ENCODE measurements around the gene MINK1. TPM values are rescaled to one million over a fixed set of nuclear protein-coding genes. Genes with fewer than 3 reads are reported as not detected.

The MINK1 gene
- total RNA-seq, 1 experiment from 2014 or later = 105 TPM

DNA sequence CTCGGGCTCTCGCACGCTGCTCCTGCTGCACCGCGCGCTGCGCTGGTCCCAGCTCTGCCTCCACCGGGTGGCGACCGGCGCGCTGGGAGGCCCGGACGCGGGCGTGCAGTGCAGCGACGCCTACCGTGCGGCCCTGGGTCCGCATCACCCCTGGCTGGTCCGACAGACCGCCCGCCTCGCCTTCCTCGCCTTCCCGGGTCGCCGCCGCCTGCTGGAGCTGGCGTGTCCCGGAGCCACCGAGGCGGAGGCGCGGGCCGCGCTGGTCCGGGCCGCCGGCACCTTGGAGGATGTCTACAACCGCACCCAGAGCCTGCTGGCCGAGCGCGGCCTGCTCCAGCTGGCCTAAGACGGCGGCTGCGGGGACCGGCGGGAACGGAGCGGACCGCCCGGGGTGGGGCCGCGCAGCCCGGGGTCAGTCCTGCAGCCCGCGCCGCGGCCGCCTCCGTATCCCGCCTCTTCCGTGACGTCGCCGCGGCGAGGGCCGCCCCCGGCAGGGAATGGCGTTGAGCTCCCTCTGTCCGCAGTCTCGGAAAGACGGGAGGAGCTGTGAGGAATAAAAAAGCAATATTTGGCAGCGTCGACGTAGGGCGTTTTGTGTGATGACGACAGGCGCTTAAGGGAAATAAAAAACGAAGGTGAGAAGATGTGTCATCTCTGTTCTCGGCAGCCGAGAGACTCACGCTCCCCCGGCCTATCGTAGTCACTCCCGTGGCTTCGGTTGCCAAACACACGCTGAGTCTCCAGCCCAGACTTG lies 43.0 kb upstream of the MINK1 start:
- POLR2A ChIA-PET = interaction anchor here (0.9 to 1.9 kb wide), 2 partner anchors 16 to 69 kb away, joined by 3 to 12 read pairs; partner anchors contain the start of gene PLD2
- CTCF ChIA-PET = interaction anchor here (0.6 to 3.2 kb wide), 32 partner anchors 9 to 150 kb away, joined by 3 to 27 read pairs (median 4); partner anchors contain the start of genes ARRB2, C17orf107, MED11 and PLD2
- peak; percentile 71 for DNase-seq (ENCODE audit: low spot score)
- ATAC-seq = peak; percentile 65
- Mint-ChIP-seq H3K27me3 (ENCODE audit: low read depth) (peaks cover 55% of the 10 kb centered on the region), H3K4me1 (peaks cover 33% of the 10 kb centered on the region), H3K9me3 (no peaks in the 10 kb centered on the region), H3K27ac (no peak overlapping the region), H3K36me3 (no peaks in the 10 kb centered on the region), H3K4me3 (peak overlapping the region; percentile 80)
- TF ChIP-seq MYBL2 (CRISPR knock-in tag; IDR thresholded peaks at IDR 0.05) (peak; percentile 58; the same call in 1 of the 2 replicates), MAX (CRISPR knock-in tag; IDR thresholded peaks at IDR 0.05) (no peak; the same call in 1 of the 2 replicates), ZNF219 (CRISPR knock-in tag; IDR thresholded peaks at IDR 0.05; ENCODE audit: borderline replicate concordance) (no peak; the same call in 1 of the 2 replicates), SOX15 (CRISPR knock-in tag; IDR thresholded peaks at IDR 0.05) (no peak), ATF6 (CRISPR knock-in tag; IDR thresholded peaks at IDR 0.05) (no peak), ZBTB43 (CRISPR knock-in tag; IDR thresholded peaks at IDR 0.05) (peak; percentile 59; the same call in 1 of the 2 replicates), JAZF1 (CRISPR knock-in tag; IDR thresholded peaks at IDR 0.05) (no peak), ZBTB21 (CRISPR knock-in tag; IDR thresholded peaks at IDR 0.05; ENCODE audit: borderline replicate concordance) (0 out of 2 replicates have a peak, but pooled peaks have one; percentile 57), FOXP1 (CRISPR knock-in tag; IDR thresholded peaks at IDR 0.05; ENCODE audit: borderline replicate concordance) (peak; percentile 61; the same call in 1 of the 2 replicates), ZNF416 (CRISPR knock-in tag; IDR thresholded peaks at IDR 0.05) (0 out of 2 replicates have a peak, but pooled peaks have one; percentile 25), SMAD3 (CRISPR knock-in tag; IDR thresholded peaks at IDR 0.05; ENCODE audit: borderline replicate concordance) (no peak), HMGA2 (CRISPR knock-in tag; IDR thresholded peaks at IDR 0.05) (no peak), CDX4 (CRISPR knock-in tag; IDR thresholded peaks at IDR 0.05; ENCODE audit: borderline replicate concordance) (no peak), TEAD1 (CRISPR knock-in tag; IDR thresholded peaks at IDR 0.05) (no peak), IRF2 (CRISPR knock-in tag; IDR thresholded peaks at IDR 0.05; ENCODE audit: borderline replicate concordance, low read depth) (no peak), PREB (CRISPR knock-in tag; IDR thresholded peaks at IDR 0.05; ENCODE audit: borderline replicate concordance) (peak; percentile 25; the same call in 1 of the 2 replicates)
- TF ChIP-seq, protein P1, sequence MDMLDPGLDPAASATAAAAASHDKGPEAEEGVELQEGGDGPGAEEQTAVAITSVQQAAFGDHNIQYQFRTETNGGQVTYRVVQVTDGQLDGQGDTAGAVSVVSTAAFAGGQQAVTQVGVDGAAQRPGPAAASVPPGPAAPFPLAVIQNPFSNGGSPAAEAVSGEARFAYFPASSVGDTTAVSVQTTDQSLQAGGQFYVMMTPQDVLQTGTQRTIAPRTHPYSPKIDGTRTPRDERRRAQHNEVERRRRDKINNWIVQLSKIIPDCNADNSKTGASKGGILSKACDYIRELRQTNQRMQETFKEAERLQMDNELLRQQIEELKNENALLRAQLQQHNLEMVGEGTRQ (CRISPR knock-in tag; IDR thresholded peaks at IDR 0.05) = no peak
- TF ChIP-seq, protein P2, sequence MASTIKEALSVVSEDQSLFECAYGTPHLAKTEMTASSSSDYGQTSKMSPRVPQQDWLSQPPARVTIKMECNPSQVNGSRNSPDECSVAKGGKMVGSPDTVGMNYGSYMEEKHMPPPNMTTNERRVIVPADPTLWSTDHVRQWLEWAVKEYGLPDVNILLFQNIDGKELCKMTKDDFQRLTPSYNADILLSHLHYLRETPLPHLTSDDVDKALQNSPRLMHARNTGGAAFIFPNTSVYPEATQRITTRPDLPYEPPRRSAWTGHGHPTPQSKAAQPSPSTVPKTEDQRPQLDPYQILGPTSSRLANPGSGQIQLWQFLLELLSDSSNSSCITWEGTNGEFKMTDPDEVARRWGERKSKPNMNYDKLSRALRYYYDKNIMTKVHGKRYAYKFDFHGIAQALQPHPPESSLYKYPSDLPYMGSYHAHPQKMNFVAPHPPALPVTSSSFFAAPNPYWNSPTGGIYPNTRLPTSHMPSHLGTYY (CRISPR knock-in tag; IDR thresholded peaks at IDR 0.05) = no peak
- TF ChIP-seq, protein P3, sequence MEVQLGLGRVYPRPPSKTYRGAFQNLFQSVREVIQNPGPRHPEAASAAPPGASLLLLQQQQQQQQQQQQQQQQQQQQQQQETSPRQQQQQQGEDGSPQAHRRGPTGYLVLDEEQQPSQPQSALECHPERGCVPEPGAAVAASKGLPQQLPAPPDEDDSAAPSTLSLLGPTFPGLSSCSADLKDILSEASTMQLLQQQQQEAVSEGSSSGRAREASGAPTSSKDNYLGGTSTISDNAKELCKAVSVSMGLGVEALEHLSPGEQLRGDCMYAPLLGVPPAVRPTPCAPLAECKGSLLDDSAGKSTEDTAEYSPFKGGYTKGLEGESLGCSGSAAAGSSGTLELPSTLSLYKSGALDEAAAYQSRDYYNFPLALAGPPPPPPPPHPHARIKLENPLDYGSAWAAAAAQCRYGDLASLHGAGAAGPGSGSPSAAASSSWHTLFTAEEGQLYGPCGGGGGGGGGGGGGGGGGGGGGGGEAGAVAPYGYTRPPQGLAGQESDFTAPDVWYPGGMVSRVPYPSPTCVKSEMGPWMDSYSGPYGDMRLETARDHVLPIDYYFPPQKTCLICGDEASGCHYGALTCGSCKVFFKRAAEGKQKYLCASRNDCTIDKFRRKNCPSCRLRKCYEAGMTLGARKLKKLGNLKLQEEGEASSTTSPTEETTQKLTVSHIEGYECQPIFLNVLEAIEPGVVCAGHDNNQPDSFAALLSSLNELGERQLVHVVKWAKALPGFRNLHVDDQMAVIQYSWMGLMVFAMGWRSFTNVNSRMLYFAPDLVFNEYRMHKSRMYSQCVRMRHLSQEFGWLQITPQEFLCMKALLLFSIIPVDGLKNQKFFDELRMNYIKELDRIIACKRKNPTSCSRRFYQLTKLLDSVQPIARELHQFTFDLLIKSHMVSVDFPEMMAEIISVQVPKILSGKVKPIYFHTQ (CRISPR knock-in tag; IDR thresholded peaks at IDR 0.05) = no peak
- TF ChIP-seq, protein P4, sequence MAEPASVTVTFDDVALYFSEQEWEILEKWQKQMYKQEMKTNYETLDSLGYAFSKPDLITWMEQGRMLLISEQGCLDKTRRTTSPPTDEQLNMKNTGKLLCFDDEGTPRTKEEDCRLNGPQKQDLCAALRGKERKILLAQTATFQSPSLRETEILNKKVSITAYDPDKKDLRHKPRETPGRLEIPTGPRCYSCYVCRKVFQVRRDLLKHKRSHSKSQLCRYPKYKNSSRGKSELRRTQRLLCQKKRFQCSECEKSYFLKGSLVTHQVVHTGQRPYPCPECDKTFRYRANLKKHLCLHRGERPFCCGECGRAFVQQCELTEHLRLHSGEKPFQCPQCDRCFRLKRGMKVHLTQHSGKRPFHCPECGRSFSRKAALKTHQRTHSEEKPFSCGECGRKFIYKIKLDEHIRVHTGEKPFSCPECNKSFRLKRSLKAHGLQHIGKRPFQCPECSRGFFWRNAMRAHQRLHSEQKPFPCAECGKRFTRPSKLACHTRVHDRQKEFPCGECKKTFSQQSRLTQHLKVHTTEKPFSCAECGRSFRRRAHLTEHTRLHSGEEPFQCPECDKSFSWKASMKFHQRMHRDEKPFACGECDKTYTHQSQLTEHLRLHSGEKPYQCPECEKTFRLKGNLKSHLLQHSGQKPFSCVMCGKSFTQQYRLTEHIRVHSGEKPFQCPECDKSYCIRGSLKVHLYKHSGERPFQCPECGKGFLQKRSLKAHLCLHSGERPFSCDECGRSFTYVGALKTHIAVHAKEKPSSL (CRISPR knock-in tag; conservative IDR thresholded peaks at IDR 0.05) = no peak
- TF ChIP-seq, protein P5, sequence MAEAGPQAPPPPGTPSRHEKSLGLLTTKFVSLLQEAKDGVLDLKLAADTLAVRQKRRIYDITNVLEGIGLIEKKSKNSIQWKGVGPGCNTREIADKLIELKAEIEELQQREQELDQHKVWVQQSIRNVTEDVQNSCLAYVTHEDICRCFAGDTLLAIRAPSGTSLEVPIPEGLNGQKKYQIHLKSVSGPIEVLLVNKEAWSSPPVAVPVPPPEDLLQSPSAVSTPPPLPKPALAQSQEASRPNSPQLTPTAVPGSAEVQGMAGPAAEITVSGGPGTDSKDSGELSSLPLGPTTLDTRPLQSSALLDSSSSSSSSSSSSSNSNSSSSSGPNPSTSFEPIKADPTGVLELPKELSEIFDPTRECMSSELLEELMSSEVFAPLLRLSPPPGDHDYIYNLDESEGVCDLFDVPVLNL (CRISPR knock-in tag; IDR thresholded peaks at IDR 0.05; ENCODE audit: borderline replicate concordance, low read depth) = 0 out of 2 replicates have a peak, but pooled peaks have one; percentile 75

All from WTC11 (cell line).